H9 (cell line): ENCODE data around the gene PUM1. TPM values are rescaled to one million over a fixed set of nuclear protein-coding genes. Genes with fewer than 3 reads are reported as not detected.

Source experiments
- DNase-seq: peaks from one replicate; pipeline ENCODE4 v3.0.0-alpha.2; 2017
- H2AFZ ChIP-seq: one replicate; pipeline ENCODE4 v1.6.1; 2013; ENCODE audit warnings: mild to moderate bottlenecking, low read length, control low read depth, moderate library complexity
- H2AK5ac ChIP-seq: 2 replicates; pipeline ENCODE4 v1.6.1; 2013; ENCODE audit warnings: low read length, control low read depth, mixed read lengths; ENCODE audit not compliant: insufficient read length
- H2BK120ac ChIP-seq: one replicate; pipeline ENCODE4 v1.6.1; 2013; ENCODE audit warnings: low read depth, mild to moderate bottlenecking, low read length, control low read depth, inconsistent platforms; ENCODE audit not compliant: poor library complexity, severe bottlenecking
- H2BK12ac ChIP-seq: 2 replicates; pipeline ENCODE4 v1.6.1; 2013; ENCODE audit warnings: low read length, control low read depth, mixed read lengths, low read depth; ENCODE audit not compliant: insufficient read length
- H2BK15ac ChIP-seq: 2 replicates; pipeline ENCODE4 v1.6.1; 2013; ENCODE audit warnings: low read depth, low read length, control low read depth
- H2BK20ac ChIP-seq: one replicate; pipeline ENCODE4 v1.6.1; 2013; ENCODE audit warnings: low read depth, mild to moderate bottlenecking, low read length, control low read depth, inconsistent platforms; ENCODE audit not compliant: poor library complexity, severe bottlenecking
- H2BK5ac ChIP-seq: 2 replicates; pipeline ENCODE4 v1.6.1; 2013; ENCODE audit warnings: low read length, control low read depth, mixed read lengths; ENCODE audit not compliant: insufficient read length
- H3K14ac ChIP-seq: 2 replicates; pipeline ENCODE4 v1.6.1; 2013; ENCODE audit warnings: low read length, control low read depth; ENCODE audit not compliant: insufficient read depth
- H3K18ac ChIP-seq: 2 replicates; pipeline ENCODE4 v1.6.1; 2013; ENCODE audit warnings: low read depth, mild to moderate bottlenecking, mixed read lengths, low read length, control low read depth; ENCODE audit not compliant: insufficient read length
- H3K23ac ChIP-seq: 2 replicates; pipeline ENCODE4 v1.6.1; 2013; ENCODE audit warnings: low read length, control low read depth, mixed read lengths, low read depth; ENCODE audit not compliant: insufficient read length
- H3K23me2 ChIP-seq: 2 replicates; pipeline ENCODE4 v1.6.1; 2013; ENCODE audit warnings: low read depth, mild to moderate bottlenecking, mixed read lengths, low read length, control low read depth; ENCODE audit not compliant: insufficient read length, poor library complexity, severe bottlenecking
- H3K27ac ChIP-seq: 2 replicates; pipeline ENCODE4 v1.5.1; 2013; ENCODE audit warnings: low read length, control low read depth, mixed read lengths, low read depth; ENCODE audit not compliant: insufficient read length
- H3K27me3 ChIP-seq: 2 replicates; pipeline ENCODE4 v1.6.1; 2013; ENCODE audit warnings: low read length, control low read depth, inconsistent platforms; ENCODE audit not compliant: insufficient read depth
- H3K4ac ChIP-seq: 2 replicates; pipeline ENCODE4 v1.6.1; 2013; ENCODE audit warnings: low read depth, mild to moderate bottlenecking, control low read depth, inconsistent platforms, low read length, moderate library complexity
- H3K4me1 ChIP-seq: 2 replicates; pipeline ENCODE4 v1.6.1; 2013; ENCODE audit warnings: low read length, control low read depth, inconsistent platforms; ENCODE audit not compliant: insufficient read depth
- H3K4me2 ChIP-seq: 2 replicates; pipeline ENCODE4 v1.6.1; 2013; ENCODE audit warnings: low read length, control low read depth, mixed read lengths; ENCODE audit not compliant: insufficient read length, insufficient read depth
- H3K56ac ChIP-seq: 2 replicates; pipeline ENCODE4 v1.6.1; 2013; ENCODE audit warnings: low read depth, mild to moderate bottlenecking, mixed read lengths, low read length, control low read depth; ENCODE audit not compliant: insufficient read length
- H3K79me1 ChIP-seq: 2 replicates; pipeline ENCODE4 v1.6.1; 2013; ENCODE audit warnings: low read depth, mild to moderate bottlenecking, moderate library complexity, low read length, control low read depth, inconsistent platforms; ENCODE audit not compliant: insufficient read depth, poor library complexity, severe bottlenecking
- H3K79me2 ChIP-seq: 2 replicates; pipeline ENCODE4 v1.6.1; 2013; ENCODE audit warnings: low read length, control low read depth, inconsistent platforms; ENCODE audit not compliant: insufficient read depth
- H3K9ac ChIP-seq: 2 replicates; pipeline ENCODE4 v1.6.1; 2013; ENCODE audit warnings: low read length, control low read depth, mixed read lengths; ENCODE audit not compliant: insufficient read length; ENCODE audit errors: extremely low read depth
- H3K9me3 ChIP-seq: one replicate; pipeline ENCODE4 v1.6.1; 2013; ENCODE audit warnings: low read depth, low read length, inconsistent platforms; ENCODE audit not compliant: control insufficient read depth
- H3T11ph ChIP-seq: one replicate; pipeline ENCODE4 v1.6.1; 2013; ENCODE audit warnings: mild to moderate bottlenecking, low read length, control low read depth, inconsistent platforms
- H4K20me1 ChIP-seq: one replicate; pipeline ENCODE4 v1.6.1; 2013; ENCODE audit not compliant: control insufficient read depth, insufficient read length, insufficient read depth
- H4K5ac ChIP-seq: 2 replicates; pipeline ENCODE4 v1.6.1; 2013; ENCODE audit warnings: low read depth, mild to moderate bottlenecking, mixed read lengths, low read length, control low read depth; ENCODE audit not compliant: insufficient read length
- H4K8ac ChIP-seq: replicated peaks from 2 replicates; pipeline ENCODE4 v1.6.1; 2013; ENCODE audit warnings: low read length, control low read depth, mixed read lengths, low read depth; ENCODE audit not compliant: insufficient read length
- H4K91ac ChIP-seq: 2 replicates; pipeline ENCODE4 v1.6.1; 2013; ENCODE audit warnings: low read depth, mild to moderate bottlenecking, moderate library complexity, mixed read lengths, low read length, control low read depth; ENCODE audit not compliant: insufficient read length
- H3K27ac Mint-ChIP-seq, 3 experiments: 2 replicates in 2 of 3; 3 replicates in 1 of 3; pipeline ENCODE4 v1.8.0; 2020 to 2021; ENCODE audit warnings: mixed read lengths in 3 of 3, mild to moderate bottlenecking in 1 of 3, moderate library complexity in 1 of 3
- H3K27me3 Mint-ChIP-seq: 2 replicates; pipeline ENCODE4 v1.8.0; 2021; ENCODE audit warnings: low read depth, mild to moderate bottlenecking, moderate library complexity, mixed read lengths
- H3K36me3 Mint-ChIP-seq, 3 experiments: 2 replicates in 2 of 3; 3 replicates in 1 of 3; pipeline ENCODE4 v1.8.0; 2020 to 2021; ENCODE audit warnings: low read depth in 3 of 3, mixed read lengths in 3 of 3; ENCODE audit not compliant: insufficient read depth in 1 of 3
- H3K4me1 Mint-ChIP-seq, 2 experiments: 2 replicates each; pipeline ENCODE4 v1.8.0; 2020; ENCODE audit warnings: mixed read lengths in 2 of 2
- H3K4me3 Mint-ChIP-seq, 2 experiments: 2 replicates in 1 of 2; 3 replicates in 1 of 2; pipeline ENCODE4 v1.8.0; 2020 to 2021; ENCODE audit warnings: mild to moderate bottlenecking in 2 of 2, mixed read lengths in 2 of 2, moderate library complexity in 1 of 2
- H3K9me3 Mint-ChIP-seq, 2 experiments: 2 replicates in 1 of 2; 3 replicates in 1 of 2; pipeline ENCODE4 v1.8.0; 2020; ENCODE audit warnings: mild to moderate bottlenecking in 2 of 2, mixed read lengths in 2 of 2, moderate library complexity in 1 of 2
- WGBS: extraction: QIAGEN DNeasy Blood & Tissue Kit; methylation state at CpG from one replicate; pipeline ENCODE4 v1.1.7; 2013; ENCODE audit warnings: missing lambda C conversion rate, low lambda C conversion rate, mixed read lengths; ENCODE audit not compliant: insufficient read length; ENCODE audit errors: extremely low coverage; 5-methylcytosine and 5-hydroxymethylcytosine counted together
- total RNA-seq: library from RNA; stranded (reverse); gene quantifications from 2 replicates; pipeline ENCODE4 v1.2.1, GENCODE V29; 2021
- TF ChIP-seq, protein P1 (sequence below): fragments of 200-600 bp; sonication (generic); conservative IDR thresholded peaks from 3 replicates; pipeline ENCODE4 v1.8.0; 2021; ENCODE audit warnings: antibody characterized with exemption, mild to moderate bottlenecking

PUM1 gene
- total RNA-seq, 1 experiment from 2014 or later = 164 TPM

DNA sequence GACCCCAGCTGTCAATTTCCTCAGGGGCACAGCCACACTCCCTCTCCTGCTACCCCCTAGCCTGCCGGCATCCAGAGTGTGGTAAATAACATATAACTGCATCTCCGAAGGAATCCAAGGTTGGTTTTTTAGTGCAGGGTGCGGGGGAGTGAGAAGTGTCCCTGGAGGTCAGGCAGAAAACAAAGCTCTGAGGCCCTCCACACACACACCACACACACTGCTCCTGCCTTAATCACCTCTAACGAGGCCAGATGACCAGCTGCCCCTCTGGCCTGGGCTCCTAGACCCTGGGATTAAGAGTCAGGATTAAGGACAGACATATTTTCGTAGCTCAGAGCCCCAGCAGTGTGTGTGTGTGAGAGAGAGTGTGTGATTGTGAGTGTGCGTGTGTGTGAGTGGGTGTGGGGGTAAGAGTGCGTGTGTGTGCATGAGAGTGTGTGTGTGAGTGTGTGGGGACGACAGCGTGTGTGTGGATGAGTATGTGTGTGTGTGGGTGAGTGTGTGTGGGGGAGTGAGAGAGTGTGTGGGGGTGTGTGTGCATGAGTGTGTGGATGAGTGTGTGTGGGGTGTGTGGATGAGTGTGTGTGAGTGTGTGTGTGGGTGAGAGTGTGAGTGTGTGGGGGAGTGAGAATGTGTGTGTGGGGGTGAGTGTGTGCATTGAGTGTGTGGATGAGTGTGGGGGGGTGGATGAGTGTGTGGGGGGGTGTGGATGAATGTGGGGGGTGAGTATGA lies 171.6 kb downstream of the PUM1 start:
- H3K23me2 ChIP-seq = no peaks in the 10 kb centered on the region
- no peak overlapping the region for H2AFZ ChIP-seq
- no peaks in the 10 kb centered on the region for H3K27me3 ChIP-seq
- no peaks in the 10 kb centered on the region for H3K9me3 ChIP-seq
- H3K18ac ChIP-seq = peak overlapping the region; percentile 32
- Mint-ChIP-seq H3K9me3 (no peaks in the 10 kb centered on the region; a peak in 1 of 5 replicates), H3K4me1 (peaks cover 22 to 31% of the 10 kb centered on the region in 2 experiments), H3K27ac (peak overlapping the region; percentile 29 to 78 (median 60); a peak in 3 of 7 replicates), H3K27me3 (peaks cover 2% of the 10 kb centered on the region), H3K36me3 (peaks cover 0 to 5% (median 0%) of the 10 kb centered on the region in 3 experiments; a peak in 2 of 7 replicates), H3K4me3 (peak overlapping the region in 1 of 2 experiments; percentile 30; a peak in 1 of 5 replicates)
- no peaks in the 10 kb centered on the region for H4K20me1 ChIP-seq
- H2AK5ac ChIP-seq = no peak overlapping the region
- H3K79me2 ChIP-seq = no peaks in the 10 kb centered on the region
- no peak overlapping the region for H3K4me2 ChIP-seq
- no peak overlapping the region for H3T11ph ChIP-seq
- H4K5ac ChIP-seq = no peak overlapping the region
- no peak overlapping the region for H3K4ac ChIP-seq
- no peak overlapping the region for H2BK5ac ChIP-seq
- no peak overlapping the region for H3K23ac ChIP-seq
- H2BK15ac ChIP-seq = no peak overlapping the region
- no peak overlapping the region for H4K8ac ChIP-seq
- WGBS = 100% methylated on average over 4 of the region's 9 CpGs
- H3K27ac ChIP-seq = no peak overlapping the region
- H2BK20ac ChIP-seq = no peak overlapping the region
- TF ChIP-seq, protein P1, sequence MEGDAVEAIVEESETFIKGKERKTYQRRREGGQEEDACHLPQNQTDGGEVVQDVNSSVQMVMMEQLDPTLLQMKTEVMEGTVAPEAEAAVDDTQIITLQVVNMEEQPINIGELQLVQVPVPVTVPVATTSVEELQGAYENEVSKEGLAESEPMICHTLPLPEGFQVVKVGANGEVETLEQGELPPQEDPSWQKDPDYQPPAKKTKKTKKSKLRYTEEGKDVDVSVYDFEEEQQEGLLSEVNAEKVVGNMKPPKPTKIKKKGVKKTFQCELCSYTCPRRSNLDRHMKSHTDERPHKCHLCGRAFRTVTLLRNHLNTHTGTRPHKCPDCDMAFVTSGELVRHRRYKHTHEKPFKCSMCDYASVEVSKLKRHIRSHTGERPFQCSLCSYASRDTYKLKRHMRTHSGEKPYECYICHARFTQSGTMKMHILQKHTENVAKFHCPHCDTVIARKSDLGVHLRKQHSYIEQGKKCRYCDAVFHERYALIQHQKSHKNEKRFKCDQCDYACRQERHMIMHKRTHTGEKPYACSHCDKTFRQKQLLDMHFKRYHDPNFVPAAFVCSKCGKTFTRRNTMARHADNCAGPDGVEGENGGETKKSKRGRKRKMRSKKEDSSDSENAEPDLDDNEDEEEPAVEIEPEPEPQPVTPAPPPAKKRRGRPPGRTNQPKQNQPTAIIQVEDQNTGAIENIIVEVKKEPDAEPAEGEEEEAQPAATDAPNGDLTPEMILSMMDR = no peak
- no peaks in the 10 kb centered on the region for H3K79me1 ChIP-seq
- no peak overlapping the region for H3K9ac ChIP-seq
- no peaks in the 10 kb centered on the region for H3K4me1 ChIP-seq
- no peak overlapping the region for H2BK120ac ChIP-seq
- DNase-seq = no peak
- no peak overlapping the region for H3K56ac ChIP-seq
- no peak overlapping the region for H2BK12ac ChIP-seq
- H4K91ac ChIP-seq = no peak overlapping the region
- H3K14ac ChIP-seq = no peak overlapping the region
